ENCODE results near the gene GARIN5A.

GARIN5A gene

GRCh38 chr19:50434525-50434924, 42.1 kb downstream of the GARIN5A start:
- no peak for DNase-seq (ENCODE audit: low read depth, low spot score)

DNA sequence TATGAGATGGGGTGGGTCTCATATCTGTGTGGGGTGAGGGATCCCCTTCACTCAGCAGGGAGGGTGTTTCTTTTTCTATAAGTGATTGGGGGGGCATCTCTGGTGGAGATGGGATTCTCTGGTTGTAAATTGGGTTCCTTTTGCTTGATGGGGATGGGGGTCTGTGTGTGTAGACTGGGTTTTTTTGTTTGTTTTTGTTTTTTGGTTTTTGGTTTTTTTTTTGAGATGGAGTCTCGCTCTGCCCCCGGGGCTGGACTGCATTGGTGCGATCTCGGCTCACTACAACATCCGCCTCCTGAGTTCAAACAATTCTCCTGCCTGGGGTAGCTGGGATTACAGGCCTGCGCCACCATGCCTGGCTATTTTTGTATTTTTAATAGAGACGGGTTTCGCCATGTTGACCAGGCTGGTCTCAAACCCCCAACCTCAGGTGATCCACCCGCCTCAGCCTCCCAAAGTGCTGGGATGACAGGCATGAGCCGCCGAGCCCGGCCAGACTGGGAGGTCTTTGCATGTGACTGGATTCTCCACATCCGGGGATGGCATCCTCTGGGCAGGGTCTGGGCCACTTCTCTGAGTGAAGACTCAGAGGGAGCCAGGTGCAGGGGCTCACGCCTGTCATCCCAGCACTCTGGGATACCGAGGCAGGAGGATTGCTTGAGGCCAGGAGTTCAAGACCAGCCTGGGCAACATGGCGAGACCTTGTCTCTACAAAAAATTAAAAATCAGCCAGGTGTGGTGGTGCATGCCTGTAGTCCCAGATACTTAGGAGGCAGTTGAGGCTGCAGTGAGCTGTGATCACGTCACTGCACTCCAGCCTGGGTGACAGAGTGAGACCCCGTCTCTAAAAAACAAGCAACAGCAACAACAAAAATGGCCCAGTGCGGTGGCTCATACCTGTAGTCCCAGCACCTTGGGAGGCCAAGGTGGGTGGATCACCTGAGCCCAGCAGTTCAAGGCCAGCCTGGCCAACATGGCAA, 43.2 kb downstream of the GARIN5A start:
- DNase-seq (ENCODE audit: low read depth, low spot score) = no peak

- peak; percentile 49 for DNase-seq (ENCODE audit: low read depth, low spot score)
These were observed 44.2 kb downstream of the GARIN5A start, which contains the start of gene MYBPC2 for GRCh38 chr19:50432221-50433028. MYBPC2 (plus strand) TSS chr19:50432892; CDS start chr19:50432954, 62 bp downstream.

DNA sequence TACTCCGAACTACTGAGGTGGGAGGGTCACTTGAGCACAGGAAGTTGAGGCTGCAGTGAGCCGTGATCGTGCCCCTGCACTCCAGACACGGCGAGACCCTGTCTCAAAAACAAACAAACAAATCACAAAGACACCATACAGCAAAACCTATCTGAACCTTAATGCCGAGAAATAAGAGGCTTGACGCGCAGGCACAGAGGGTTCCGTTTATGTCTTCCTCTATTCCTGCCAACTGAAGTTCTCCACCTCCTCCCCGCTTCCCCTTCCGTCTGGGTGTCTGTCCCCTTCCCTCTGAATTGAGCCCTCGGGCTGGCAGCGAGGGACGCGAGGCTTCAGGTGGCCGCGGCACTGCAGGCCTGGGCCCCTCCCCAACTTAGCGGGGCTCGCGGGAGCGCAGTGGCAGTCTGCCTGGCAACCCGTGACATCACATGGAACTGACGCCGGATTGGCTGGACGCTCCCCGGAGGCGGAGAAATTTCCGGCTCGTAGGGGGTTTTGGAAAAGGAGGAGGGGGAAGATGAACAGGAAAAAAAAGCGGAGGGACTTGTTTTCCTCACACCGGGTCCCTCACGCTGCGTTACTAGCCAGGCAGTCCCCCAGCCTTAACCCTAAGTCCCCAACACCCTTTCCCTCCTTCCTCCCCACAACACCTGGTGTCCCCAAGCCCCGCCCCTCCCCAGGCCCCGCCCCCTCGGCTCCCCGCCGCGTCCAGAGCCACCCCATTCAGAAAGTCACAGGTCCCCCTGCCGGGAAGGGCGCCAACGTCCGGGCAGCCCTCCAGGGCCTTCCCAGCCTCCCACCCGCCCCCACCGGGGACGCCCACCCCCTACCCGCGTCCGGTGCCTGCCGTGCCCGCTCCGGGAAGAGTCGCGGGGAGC, 45.1 kb downstream of the GARIN5A start:
- DNase-seq (ENCODE audit: low read depth, low spot score) = peak; percentile 92

DNA sequence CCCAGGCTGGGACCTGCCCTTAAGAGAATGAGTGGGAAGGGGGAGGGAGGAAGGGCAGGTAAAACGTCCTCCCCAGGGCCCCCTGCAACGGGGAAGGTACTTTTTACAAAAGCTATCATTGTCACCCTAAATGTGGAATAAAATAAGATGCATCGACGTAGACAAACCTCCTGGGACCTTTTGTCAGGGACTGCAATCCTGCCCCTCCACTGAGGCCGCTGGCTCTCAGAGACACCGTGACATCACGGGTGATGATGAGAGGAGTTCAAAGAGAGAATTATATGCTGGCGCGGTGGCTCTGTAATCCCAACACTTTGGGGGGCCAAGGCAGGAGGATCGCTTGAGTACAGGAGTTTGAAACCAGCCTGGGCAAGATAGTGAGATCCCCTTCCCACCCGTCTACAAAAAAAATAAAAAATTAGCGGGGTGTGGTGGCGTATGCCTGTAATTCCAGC, 45.7 kb downstream of the GARIN5A start:
- DNase-seq (ENCODE audit: low read depth, low spot score) = no peak

DNA sequence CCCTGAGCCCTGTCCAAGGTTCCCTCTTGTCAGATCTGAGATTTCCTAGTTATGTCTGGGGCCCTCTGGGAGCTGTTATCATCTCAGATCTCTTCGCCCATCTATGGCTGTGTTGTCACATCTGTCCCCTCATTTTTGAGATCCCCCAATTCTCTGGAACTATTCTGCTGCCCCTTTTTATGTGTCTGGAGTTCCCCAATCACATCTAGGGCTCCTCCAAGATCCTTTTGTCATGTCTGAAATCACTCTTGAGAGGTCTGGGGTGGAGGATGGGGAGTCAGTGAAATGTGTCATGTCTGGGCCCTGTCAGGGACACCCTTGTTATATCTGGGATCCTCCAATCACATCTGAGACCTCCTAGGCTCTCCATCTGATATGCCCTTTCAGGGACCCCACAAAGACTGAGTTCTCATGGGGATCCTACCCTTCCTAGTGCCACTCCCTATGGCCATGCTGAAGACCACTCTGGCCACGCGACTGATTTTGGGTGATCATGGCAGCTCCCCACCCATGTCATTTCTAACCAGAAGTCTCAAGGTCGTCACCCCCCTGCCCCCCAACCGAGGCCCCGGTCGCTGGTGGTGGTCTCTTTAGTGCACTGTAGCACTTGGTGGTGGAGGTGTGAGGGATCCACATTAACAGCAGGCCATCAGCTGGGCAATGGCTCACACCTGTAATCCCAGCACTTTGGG, 47.7 kb downstream of the GARIN5A start:
- no peak for DNase-seq (ENCODE audit: low read depth, low spot score)

- peak; percentile 86 for DNase-seq (ENCODE audit: low read depth, low spot score)
These were observed 48.6 kb downstream of the GARIN5A start for GRCh38 chr19:50427997-50428425.

- no peak for DNase-seq (ENCODE audit: low read depth, low spot score)
These were observed 49.2 kb downstream of the GARIN5A start for GRCh38 chr19:50427318-50427925.

DNA sequence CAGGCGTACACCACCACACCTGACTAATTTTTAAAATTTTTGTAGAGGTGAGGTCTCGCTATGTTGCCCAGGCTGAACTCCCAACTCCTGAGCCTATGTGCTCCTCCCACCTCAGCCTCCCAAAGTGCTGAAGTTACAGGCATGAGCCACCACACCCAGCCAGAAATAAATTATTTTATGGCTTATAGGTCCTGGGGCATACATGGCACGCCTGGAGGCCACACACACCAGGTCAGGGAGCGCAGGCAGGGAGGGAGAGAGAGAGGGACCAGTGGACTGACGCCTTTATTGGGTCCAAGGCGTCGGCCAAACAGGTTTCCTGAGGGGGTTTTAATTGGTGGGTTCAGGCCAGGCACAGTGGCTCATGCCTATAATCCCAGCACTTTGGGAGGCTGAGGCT, 51.1 kb downstream of the GARIN5A start:
- DNase-seq (ENCODE audit: low read depth, low spot score) = no peak

DNA sequence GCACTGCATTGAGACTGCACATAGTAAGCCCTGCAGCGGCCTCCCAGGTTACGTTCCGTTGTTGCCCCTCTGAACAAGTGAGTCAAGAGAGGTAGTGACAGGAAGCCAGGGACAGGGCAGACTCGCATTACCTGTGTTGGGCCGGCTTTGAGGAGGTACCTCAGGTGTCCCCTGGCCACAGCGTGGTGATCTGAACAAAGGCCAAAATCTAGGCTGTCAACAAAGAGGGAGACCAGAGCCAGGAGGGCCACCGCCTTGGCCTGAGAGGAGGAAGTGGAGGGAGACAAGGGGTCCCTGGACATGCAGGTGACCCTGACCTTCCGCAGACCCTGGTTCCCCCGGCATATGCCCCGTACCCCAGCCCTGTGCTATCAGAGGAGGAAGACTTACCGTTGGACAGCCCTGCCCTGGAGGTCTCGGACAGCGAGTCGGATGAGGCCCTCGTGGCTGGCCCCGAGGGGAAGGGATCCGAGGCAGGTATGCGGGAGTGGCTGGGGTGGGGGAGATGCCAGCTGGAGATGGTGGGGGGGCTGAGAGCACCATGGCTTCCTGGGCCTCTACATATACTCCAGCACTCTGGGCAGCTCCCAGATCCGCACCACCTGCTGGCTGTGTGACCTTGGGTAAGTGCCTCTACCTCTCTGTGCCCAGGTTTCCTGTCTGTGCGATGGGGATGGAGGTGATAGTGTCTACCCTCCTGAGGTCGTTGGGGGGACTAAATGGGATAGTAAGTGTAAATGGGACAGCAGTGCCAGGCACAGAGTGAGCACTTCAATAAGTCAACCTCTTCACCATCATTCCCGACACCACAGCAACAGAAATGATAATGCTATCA, 53.2 kb downstream of the GARIN5A start:
- DNase-seq (ENCODE audit: low read depth, low spot score) = no peak

DNA sequence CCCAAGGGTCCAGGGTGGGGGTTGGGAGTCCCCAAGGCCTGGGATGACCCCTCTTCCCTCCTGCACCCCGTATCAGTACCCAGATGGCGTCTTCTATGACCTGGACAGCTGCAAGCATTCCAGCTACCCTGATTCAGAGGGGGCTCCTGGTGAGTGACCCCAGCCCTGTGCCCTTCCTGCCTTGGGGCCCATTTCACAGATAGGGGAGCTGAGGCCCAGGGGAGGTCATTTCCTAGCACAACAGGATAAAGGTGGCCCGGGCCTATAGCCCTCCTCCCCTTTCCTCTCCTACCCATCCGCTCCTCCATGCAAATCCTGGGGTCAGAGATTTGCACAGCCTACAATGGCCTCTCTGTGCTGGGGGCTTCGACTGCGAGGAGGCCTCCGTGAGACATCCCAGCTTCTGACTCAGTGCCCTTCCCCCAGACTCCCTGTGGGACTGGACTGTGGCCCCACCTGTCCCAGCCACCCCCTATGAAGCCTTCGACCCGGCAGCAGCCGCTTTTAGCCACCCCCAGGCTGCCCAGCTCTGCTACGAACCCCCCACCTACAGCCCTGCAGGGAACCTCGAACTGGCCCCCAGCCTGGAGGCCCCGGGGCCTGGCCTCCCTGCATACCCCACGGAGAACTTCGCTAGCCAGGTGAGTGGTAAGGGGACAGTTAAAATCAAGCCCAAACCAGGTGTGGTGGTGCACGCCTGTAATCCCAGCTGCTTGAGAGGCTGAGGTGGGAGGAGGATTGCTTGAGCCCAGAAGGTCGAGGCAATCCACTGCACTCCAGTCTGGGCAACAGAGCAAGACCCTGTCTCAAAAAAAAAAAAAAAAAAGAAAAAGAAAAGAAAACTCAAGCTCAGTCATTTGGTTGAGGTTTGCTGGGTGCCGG, 54.0 kb downstream of the GARIN5A start:
- DNase-seq (ENCODE audit: low read depth, low spot score) = no peak

- no peak for DNase-seq (ENCODE audit: low read depth, low spot score)
These were observed 55.8 kb downstream of the GARIN5A start for GRCh38 chr19:50420808-50421207.

GRCh38 chr19:50420127-50420526, 56.5 kb downstream of the GARIN5A start:
- DNase-seq (ENCODE audit: low read depth, low spot score) = no peak

GRCh38 chr19:50419580-50420035, 57.0 kb downstream of the GARIN5A start:
- no peak for DNase-seq (ENCODE audit: low read depth, low spot score)

GRCh38 chr19:50419022-50419579, 57.5 kb downstream of the GARIN5A start:
- no peak for DNase-seq (ENCODE audit: low read depth, low spot score)

GRCh38 chr19:50418176-50419021, 58.2 kb downstream of the GARIN5A start, which contains the start of gene SPIB:
SPIB (plus strand) TSS chr19:50418938; CDS start chr19:50418963, 25 bp downstream.
- DNase-seq (ENCODE audit: low read depth, low spot score) = peak; percentile 21

Data from astrocyte of the hippocampus (primary cell).